NOMO-1 treated with dmso at 0.1 percent for 144 hours (cell line): Measurements from ENCODE around the gene GBP3.
"Not testable (repeated sequence)": the region's sequence is repeated elsewhere in the genome, so short reads cannot be mapped to it uniquely, and the experiment has no call there.

ENCODE experiments used
- DNase-seq: peaks from one replicate; lab custom pipeline; 2025; ENCODE audit not compliant: unreplicated experiment; lab: John Stamatoyannopoulos, UW

Gene GBP3, protein sequence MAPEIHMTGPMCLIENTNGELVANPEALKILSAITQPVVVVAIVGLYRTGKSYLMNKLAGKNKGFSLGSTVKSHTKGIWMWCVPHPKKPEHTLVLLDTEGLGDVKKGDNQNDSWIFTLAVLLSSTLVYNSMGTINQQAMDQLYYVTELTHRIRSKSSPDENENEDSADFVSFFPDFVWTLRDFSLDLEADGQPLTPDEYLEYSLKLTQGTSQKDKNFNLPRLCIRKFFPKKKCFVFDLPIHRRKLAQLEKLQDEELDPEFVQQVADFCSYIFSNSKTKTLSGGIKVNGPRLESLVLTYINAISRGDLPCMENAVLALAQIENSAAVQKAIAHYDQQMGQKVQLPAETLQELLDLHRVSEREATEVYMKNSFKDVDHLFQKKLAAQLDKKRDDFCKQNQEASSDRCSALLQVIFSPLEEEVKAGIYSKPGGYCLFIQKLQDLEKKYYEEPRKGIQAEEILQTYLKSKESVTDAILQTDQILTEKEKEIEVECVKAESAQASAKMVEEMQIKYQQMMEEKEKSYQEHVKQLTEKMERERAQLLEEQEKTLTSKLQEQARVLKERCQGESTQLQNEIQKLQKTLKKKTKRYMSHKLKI

DNA sequence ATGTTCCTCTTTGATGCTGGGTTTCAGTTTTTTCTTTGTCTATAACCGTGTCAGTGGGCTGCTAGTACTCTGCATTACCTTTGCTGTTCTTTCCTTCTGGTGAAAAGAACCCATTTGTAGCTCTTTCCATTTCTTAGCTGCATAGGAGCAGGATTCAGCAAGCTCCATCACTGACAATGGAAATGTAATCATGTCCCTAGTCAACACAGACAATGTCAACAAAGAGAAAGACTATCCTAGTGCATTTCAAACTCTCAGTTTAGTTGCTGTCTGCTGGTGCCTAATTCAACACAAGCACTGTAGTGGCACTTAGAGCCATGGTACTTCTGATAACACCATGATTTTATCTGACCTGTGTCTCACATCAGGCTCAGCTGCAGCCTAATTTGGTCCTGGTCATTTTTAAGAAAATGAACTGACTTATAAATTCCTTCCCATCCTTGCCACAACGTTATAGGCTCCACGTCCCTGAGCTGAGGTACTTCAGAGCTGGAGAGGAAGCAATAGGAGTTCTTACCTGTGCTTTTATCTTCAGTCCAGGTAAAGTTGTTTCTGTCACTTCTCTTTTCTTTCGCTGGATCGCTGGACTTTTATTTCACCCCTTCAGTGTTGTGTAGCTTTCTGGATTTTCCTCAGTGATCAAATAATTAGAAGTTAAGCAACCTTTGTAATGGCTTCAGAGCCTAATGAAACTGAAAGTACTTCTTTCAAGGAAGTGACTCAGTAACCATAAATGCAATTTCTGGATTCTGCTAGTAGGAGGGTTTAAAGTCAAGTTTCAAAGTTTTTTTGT is at the start of gene GBP3:
Gene GBP3 (minus strand): TSS at position 700 of the 793 bp plus-strand sequence. CDS start 2,145 bp downstream, outside the sequence.
- DNase-seq = peak; percentile 49

DNA sequence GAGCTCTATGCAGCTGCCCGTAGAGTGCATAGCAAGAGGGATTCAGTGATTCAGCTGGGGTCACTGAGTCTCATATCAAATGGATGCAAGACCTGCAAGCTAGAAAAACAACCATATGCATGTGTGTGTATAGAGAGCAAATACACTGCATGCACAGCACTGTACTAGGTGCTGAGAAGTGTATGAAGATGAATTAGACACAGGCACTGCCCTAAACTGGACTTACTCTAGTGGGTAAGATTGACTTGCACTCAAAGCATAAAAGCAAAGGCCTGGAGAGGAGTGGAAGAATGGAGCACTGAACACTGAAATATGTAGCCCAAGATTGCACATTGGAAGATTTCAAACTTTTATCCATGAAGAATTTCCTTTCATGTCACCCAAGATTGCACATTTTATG is 47.8 kb upstream of the GBP3 start:
- DNase-seq = no peak

DNA sequence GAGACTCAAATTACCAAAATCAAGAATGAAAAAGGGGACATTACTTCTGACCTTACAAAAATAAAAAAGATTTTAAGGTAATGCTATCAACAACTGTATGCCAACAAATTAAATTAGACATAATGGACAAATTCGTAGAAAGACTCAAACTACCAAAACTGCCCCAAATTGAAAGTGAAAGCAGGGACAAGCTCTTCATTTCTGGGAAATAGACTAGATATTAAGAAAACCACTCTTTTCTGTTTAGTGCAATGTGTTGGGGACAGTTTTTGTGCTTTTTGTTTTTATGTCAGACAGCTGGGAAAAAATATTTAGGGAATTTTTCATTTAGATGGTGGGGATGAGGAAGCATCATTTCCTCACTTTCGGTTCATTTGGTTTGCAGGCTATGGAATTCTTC is 47.3 kb upstream of the GBP3 start:
- DNase-seq = no peak

DNA sequence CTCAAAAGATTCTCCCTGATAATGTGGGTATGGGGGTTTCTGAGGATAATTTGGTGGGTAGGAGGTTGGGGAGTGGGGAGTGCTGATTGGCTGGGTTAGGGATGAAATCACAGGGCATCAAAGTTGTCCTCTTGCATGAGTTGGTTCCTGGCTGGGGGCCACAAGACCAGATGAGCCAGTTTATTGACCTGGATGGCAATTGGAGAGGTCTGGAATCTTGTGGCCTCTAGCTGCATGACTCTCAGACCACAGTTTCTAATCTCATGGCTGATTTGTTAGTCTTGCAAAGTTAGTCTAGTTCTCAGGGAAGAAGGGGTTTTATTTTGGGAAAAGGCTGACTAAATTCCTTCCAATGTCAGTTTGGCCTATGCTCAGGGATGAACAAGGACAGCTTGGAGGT is 45.6 kb upstream of the GBP3 start:
- DNase-seq = no peak

DNA sequence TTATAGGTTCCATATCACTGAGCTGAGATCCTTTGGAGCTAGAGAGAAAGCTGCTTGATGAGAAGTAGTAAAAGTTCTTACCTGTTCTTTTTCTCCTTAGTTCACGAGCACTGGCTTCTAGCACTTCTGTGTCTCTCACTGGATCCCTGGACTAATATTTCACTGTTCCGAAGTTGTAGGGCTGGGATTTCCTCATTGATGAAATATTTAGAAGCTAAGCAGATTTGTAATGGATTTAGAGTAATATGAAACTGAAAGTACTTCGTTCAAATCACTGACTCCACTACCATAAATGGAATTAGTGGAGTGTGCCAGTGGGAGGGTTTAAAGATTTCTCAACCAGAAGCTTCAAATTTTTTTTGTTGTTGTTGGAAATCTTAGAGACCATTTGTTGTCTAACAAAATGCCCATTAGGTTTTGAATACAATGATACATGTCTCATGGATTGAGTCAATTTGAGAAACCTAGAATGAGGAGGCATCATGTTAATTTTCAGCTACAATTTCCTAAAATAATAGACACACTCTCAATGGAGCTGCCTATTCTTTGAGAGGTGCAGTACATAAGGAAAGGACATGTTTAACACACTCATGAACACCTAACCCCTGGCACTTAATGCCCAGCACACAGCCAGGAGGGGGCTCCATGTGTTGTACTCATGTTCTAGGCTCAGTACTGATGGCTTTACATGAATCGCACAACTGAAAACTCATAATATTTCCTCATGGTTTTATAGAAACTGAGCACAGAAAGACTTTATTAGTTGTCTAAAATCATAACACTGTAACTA is 42.6 kb upstream of the GBP3 start, which contains the start of gene GBP1:
Gene GBP1 (minus strand): TSS at position 130 of the 790 bp plus-strand sequence. CDS start 1,974 bp downstream, outside the sequence.
- peak; percentile 2 for DNase-seq

DNA sequence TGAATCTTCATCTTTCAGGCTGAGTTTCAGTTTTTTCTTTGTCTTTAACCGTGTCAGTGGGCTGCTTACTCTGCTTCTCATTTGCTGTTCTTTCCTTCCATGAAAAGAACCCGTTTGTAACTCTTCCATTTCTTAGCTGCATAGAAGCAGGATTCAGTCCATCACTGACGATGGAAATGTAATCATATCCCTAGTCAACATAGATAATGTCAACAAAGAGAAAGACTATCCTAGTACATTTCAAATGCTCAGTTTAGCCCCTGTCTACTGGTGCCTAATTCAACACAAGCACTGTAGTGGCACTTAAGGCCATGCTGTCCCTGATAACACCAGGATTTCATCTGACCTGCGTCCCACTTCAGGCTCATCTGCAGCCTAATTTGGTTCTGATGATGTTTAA is 42.0 kb upstream of the GBP3 start:
- DNase-seq = no peak

DNA sequence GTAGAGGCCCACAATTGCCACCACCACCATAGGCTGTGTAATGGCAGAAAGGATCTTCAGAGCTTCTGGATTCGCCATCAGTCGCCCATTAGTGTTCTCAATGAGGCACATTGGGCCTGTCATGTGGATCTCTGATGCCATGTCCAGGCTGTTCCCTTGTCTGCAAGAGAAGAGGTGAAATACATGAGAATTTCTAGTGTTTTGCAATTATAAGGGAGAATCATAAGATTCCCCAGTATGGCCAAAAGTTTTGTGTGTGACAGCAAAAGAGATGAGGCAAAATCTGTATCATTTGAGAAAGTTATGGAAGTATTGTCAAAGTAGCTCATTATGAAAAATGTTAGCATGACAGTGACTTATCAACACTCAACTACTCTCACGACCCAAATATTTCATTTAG is 40.4 kb upstream of the GBP3 start:
- DNase-seq = no peak

DNA sequence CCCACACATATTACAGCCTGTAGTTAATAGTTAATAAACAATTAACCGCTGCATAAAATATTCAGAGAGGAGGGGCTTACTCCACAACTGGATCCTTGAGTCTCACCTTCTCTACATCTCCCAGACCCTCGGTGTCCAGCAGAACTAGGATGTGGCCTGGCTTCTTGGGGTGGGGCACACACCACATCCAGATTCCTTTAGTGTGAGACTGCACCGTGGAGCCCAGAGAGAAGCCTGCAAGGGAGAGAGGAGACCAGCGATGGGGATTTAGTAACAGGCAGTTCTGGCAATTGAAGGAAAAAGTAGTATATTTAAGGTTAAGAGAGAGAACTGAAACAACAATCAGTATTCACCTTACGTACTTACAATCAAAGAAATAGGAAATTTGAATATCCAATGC is 37.4 kb upstream of the GBP3 start:
- no peak for DNase-seq

DNA sequence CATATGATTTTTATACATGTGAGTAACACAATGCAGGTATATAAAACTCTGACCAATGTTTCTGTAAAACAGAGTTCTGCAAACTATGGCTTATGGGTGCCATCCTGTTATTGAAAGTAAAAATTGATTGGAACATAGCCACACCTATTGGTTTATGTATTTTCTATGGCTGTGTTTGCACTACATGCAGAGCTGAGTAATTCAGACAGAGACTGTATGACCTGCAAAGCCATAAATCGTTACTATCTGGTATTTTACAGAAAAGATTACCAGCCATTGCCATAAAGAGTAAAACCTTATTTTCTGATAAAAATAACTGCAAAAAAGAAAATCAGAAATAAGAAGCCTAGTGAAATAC is 29.3 kb upstream of the GBP3 start:
- no peak for DNase-seq

DNA sequence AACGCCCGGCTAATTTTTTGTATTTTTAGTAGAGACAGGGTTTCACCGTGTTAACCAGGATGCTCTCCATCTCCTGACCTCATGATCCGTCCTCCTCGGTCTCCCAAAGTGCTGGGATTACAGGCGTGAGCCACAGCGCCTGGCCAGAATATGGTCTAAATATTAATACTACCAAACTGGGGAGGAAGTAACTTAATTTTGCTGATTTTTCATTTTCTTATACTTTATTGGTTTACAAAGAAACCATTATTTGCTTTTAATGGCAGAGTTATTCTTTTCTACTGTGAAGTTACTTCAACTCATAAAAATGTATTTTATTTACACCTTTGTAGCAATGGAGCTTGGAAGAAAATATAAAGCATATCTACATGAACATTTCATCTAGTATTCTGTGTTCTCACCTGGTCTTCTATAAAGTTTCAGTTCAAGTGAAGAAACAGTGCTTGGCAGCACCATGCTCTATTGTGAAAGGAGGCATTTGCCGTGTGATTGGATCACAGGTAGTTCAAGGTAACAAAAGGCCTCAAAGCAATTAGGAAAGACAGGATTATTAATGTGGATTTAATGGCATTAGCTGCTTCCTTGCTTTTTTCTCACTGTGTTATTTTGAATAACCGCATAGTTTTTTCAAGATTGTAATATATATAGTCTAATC is 28.8 kb upstream of the GBP3 start:
- DNase-seq = no peak

DNA sequence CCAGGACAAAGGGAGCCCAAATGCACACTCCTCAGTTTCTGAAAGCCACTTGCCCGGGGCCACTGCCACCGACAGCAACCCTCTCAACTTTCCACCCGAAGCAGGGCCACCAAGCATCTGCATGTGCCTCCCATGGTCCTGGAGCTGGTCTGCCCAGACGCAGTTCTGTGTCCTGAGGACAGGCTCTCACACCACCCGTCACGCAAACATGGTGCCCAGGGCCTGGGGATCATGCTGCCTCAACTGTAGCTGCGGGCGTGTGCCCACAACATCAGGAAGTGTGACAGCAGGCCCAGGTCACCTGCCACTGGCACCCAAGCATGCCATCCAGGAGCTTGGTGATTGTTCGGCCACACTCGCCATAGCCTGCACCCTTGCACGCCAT is 28.0 kb upstream of the GBP3 start:
- DNase-seq = no peak

DNA sequence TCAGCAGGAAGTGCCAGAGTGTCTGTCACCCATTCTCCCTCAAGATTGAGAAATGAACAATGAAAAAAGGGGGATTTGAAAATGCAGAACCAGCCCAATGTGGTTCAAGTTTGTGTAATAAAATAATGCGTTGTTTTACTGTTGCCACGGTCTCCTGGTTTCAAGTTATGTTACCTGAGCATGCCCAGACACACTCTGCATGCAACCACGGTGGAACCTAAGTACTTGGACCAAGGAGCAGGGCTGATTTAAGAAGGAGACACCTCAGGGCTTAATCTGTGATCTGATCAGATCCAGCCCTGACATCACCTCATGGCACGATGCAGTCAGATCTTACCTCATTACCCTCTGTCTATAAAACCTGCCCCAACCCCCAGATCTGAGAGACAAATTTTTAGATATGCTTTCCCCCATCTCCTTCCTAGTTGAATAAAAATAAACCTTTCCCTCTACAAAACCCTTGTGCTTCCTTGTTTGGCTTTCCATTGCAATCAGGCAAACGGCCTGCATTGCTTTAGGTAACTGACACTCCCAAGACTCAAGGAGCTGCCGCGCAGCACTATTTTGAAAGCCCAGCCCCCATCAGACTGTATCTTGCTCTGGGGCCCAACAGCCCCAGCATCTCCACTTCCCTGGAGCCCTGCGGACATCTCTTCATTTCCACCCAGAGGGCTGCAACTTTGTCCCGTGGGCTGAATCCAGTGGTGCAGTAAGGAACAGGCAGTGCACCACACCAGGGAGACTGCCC is 27.4 kb upstream of the GBP3 start:
- DNase-seq = peak; percentile 55

DNA sequence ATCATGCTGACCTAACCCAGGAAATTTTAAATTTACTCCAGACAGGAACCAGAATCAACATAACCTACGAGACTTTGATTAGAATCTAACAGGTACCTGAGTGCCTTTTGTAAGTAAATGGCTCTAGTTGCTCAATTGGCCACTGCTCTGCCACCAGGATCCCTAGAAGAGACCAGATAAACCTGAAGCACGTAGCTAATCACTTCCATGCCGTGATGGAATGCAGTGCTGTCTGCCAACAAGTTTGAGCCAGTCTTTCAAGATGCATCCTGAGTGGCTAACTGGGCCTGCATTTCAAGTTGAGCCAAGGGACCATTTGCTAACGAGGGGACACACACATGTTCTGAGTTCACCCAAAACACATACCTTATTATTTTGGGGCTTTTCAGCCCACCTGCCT is 26.5 kb upstream of the GBP3 start:
- not testable (repeated sequence) for DNase-seq

DNA sequence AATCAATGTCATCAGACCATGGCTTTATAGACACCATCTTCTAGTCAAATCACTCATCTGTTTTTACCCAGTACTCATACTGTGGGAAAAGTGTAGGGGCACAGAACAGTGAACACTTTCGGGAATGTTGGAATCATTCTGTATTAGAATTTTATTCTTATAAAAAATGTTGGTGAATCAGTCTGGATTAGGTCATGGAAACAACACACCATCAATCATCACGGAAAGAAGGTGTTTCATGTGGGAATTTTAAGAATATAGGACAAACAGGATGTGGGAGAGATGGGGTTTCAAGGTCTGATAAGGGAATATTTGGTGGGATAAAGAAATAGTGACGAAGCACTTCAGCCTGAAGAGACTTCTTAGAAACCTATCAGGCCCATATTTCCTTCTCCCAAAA is 25.1 kb upstream of the GBP3 start:
- no peak for DNase-seq

DNA sequence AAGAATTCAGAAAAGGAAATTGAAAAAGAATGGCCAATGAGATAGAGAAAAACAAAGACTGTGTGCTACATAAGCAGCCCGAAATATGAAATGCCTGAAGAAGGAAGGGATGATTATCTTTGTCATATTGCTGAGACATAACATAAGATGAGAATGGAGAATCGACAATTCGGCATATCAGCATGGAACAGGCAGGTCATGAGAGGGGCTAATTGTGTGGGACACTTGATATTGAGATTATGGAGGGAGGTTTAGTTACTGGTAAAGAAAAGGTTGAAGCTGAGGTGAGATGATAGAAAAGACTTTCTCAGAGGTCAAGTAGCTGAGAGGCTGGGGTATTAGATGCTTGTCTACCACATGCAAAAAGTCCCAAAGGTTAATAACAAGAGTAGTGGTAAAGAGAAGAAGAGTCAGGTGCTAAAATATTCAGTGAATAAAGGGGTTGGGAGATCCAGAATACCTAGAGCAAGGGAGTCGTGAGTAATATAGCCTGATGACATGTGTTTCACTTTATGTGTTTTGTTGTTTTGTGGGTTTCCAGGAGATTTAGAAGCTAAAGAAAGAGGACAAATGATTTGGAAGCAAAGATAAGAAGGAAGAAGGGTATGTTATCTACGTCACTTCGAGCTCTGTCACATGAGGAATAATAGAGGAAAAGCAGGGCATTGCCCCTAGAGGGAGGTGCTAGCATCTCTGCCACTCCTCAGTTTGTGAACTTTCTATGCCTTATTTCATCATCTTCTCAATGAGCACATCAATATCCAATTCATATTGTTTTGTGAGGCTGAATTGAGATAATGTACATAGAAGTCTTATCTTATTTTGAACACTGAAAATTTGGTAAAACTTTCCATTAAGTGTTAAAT is 23.9 kb upstream of the GBP3 start:
- not testable (repeated sequence) for DNase-seq

DNA sequence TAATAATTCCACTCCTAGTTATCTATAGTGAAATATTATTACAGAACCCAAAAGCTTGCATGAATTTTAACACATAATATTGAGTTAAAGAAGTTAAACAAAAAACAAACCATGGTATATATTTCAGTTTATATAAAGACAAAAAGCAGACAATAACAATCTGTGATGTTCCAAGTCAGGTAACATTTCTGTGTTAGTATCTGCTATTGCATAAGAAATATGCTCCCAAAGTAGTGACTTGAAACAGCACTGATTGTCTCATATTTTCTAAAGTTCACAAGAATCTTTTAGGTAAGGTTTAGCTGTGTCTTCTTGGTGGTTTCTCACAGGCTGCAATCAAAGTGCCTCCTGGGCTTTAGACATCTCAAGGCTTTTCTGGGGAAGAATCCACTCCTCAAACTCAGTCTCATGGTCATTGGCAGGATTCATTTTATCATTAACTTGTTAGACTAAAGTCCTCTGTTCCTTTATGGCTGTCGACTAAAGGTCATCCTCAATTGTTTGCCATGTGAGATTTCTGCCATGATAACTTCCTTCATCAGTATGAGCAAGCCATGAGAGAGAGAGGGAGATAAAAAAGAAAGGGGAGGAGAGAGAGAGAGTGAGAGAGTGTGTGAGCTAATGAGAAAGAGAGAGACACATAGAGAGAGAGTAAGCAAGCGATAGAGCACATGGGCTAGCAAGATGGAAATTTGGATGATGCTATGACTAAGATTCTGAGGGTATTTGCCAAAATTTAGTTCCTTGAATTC is 22.5 kb upstream of the GBP3 start:
- no peak for DNase-seq

DNA sequence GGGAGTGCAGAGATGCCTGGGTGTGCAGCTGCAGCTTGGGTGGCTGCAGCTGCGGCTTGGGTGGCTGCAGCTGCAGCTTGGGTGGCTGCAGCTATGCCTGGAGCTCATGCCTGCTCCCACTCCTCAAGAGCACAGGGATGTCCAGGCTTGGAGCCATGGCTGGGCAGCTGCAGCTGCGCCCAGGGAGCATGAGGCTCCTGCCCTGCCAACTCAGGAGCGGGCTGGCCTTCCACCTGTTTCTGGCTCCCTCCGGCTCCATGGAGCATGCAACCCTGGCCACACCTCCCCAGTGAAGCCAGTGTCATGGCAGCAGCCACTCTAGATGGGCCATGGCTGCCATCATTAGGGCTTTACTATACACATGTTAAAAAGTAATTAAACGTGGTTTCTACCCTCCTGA is 21.3 kb upstream of the GBP3 start:
- no peak for DNase-seq

DNA sequence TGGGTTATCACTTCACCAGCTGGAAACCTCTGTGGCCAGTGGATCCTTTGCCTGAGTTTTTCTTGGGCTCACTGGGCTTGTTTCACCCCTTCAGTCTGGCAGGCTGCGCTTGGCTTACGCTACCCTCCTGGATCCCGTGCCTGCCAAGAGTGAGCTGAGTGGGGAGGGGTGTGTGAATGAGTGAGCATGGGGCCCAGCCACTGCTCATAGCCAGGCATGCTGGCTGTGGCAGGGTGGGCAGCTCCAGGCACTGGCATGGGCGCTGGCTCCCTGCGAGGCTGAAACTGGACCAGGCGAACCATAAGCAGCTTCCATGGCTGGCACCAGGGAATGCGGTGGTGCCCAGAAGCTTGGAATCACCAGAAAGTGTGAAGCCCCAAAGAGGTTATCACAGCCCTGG is 19.8 kb upstream of the GBP3 start:
- no peak for DNase-seq
